ENCODE data around the gene SETD4. TPM values are rescaled to one million over a fixed set of nuclear protein-coding genes. Genes with fewer than 3 reads are reported as not detected.

Gene SETD4
- total RNA-seq, 2 donors from 2014 or later: 14.1 to 18.3 TPM

DNA sequence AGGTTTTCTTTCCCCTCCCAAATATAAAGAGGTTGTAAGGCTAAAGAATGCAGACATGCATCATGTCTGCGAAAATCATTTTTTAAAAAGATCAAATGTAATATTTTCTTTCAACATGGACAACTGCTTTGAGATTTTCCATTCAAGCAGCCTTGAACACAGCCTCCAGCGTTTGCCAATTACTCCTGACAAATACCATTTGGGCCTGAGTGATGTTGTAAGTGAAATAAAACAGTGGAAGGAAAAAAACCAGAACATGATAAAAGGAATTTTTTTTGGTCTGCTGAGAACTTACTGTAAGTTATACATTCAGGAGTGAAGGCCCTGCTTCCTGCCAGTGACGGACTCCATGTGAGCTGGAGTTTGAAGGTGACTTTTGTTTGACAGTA is 37.2 kb downstream of the SETD4 start:
- no peaks in the 10 kb centered on the region for H3K9me3 ChIP-seq
- TF ChIP-seq, protein P1, sequence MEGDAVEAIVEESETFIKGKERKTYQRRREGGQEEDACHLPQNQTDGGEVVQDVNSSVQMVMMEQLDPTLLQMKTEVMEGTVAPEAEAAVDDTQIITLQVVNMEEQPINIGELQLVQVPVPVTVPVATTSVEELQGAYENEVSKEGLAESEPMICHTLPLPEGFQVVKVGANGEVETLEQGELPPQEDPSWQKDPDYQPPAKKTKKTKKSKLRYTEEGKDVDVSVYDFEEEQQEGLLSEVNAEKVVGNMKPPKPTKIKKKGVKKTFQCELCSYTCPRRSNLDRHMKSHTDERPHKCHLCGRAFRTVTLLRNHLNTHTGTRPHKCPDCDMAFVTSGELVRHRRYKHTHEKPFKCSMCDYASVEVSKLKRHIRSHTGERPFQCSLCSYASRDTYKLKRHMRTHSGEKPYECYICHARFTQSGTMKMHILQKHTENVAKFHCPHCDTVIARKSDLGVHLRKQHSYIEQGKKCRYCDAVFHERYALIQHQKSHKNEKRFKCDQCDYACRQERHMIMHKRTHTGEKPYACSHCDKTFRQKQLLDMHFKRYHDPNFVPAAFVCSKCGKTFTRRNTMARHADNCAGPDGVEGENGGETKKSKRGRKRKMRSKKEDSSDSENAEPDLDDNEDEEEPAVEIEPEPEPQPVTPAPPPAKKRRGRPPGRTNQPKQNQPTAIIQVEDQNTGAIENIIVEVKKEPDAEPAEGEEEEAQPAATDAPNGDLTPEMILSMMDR (IDR thresholded peaks at IDR 0.05): no peak
- DNase-seq (ENCODE audit: low spot score): no peak

DNA sequence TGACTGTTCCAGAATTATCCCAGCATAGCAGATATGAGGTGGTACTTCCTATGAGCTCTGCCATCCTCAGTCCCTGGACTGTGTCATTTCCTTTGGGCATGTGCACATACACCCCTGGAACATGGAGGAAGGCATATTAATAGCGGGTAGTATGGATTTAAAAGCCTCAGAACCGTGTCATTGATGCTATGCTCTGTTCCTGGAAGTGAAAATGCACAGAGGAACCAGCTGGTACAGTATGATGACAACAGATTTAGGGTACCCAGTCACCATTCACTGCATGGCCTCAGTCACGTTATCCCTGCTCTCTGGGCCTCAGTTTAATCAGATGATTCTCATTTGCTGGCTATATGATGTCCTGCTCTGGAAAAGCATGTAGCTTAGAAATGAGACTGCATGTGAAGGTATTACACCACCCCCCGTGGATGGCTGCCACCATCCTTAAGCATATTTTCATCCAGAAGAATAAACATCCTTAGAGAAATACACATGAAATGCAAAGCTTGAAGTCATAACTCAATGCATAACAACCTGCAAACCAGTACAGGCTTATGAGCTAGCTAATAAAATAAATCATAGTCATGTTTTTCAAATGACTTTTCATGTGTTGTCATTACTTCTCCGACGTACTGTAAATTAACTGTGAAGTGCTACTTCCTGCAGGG is 37.8 kb downstream of the SETD4 start:
- ATAC-seq (ENCODE audit: insufficient number of reproducible peaks, low FRiP score, low read depth) (no peak), DNase-seq (ENCODE audit: low spot score) (no peak)
- H3K4me3 ChIP-seq: no peak overlapping the region
- no peaks in the 10 kb centered on the region for H3K9me3 ChIP-seq
- H3K27me3 ChIP-seq (replicated peaks; ENCODE audit: insufficient read depth): no peaks in the 10 kb centered on the region
- TF ChIP-seq, protein P1 (IDR thresholded peaks at IDR 0.05): no peak
- H3K36me3 ChIP-seq: no peaks in the 10 kb centered on the region
- no peak overlapping the region for H3K27ac ChIP-seq
- no peaks in the 10 kb centered on the region for H3K4me1 ChIP-seq (ENCODE audit: control insufficient read depth in 1 of 2, low read depth in 2 of 2)

More for the DNA sequence above, 37.2 kb downstream of the SETD4 start:
- ATAC-seq (ENCODE audit: insufficient number of reproducible peaks, low FRiP score, low read depth): no peak
- Histone ChIP-seq H3K27ac (no peak overlapping the region), H3K4me1 (ENCODE audit: control insufficient read depth in 1 of 2, low read depth in 2 of 2) (no peaks in the 10 kb centered on the region), H3K4me3 (no peak overlapping the region), H3K27me3 (replicated peaks; ENCODE audit: insufficient read depth) (no peaks in the 10 kb centered on the region), H3K36me3 (no peaks in the 10 kb centered on the region)

DNA sequence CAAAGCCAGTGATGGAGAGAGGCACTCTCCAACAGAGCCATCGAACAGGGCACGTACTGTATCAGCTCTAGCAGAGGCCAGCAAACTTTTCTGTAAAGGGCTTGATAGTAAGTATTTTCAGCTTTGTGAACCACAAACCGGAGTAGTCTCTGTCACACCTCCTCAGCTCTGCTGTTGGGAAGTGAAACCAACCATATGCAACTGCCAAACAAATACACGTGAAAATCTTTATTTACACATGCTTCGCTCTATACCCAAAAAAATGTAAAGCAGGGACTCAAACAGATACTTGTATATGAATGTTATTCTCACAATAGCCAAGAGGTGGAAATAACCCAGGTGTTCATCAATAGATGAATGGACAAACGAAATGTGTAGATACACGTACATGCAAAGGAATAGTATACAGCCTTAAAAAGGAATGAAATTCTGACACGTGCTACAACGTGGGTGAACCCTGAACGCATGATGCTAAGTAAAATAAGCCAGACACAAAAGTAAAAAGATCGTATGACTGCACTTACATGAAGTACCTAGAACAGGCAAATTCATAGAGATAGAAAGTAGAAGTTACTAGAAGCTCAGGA is 39.0 kb downstream of the SETD4 start:
- no peaks in the 10 kb centered on the region for H3K27me3 ChIP-seq (replicated peaks; ENCODE audit: insufficient read depth)
- TF ChIP-seq, protein P1 (IDR thresholded peaks at IDR 0.05): no peak
- H3K27ac ChIP-seq: no peak overlapping the region
- H3K4me3 ChIP-seq: no peak overlapping the region
- no peaks in the 10 kb centered on the region for H3K4me1 ChIP-seq (ENCODE audit: control insufficient read depth in 1 of 2, low read depth in 2 of 2)
- DNase-seq (ENCODE audit: low spot score) (no peak), ATAC-seq (ENCODE audit: insufficient number of reproducible peaks, low FRiP score, low read depth) (no peak)
- no peaks in the 10 kb centered on the region for H3K9me3 ChIP-seq
- H3K36me3 ChIP-seq: no peaks in the 10 kb centered on the region

DNA sequence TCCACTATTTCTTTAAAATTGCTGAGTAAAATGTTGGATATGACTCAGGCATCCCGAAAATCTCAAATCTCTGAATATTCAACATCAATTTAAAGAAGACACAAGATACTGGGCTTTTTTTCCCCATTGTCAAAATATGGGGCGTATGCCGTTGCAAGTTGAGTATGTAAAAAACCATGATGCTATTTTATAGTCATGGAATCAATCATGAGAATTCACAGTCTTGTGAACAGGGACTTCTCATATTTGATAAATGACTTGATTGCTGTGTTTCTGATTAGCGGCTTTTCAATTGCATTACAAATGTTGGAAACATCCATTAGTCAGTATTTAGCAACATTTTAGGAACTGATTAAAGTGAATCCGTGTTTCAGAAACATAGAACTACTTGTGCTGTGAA is 45.3 kb downstream of the SETD4 start:
- DNase-seq (ENCODE audit: low spot score) (no peak), ATAC-seq (ENCODE audit: insufficient number of reproducible peaks, low FRiP score, low read depth) (no peak)
- Histone ChIP-seq H3K36me3 (no peaks in the 10 kb centered on the region), H3K27ac (no peak overlapping the region), H3K4me1 (ENCODE audit: control insufficient read depth in 1 of 2, low read depth in 2 of 2) (no peaks in the 10 kb centered on the region), H3K4me3 (no peak overlapping the region), H3K9me3 (no peaks in the 10 kb centered on the region), H3K27me3 (replicated peaks; ENCODE audit: insufficient read depth) (no peaks in the 10 kb centered on the region)
- TF ChIP-seq, protein P1 (IDR thresholded peaks at IDR 0.05): no peak

DNA sequence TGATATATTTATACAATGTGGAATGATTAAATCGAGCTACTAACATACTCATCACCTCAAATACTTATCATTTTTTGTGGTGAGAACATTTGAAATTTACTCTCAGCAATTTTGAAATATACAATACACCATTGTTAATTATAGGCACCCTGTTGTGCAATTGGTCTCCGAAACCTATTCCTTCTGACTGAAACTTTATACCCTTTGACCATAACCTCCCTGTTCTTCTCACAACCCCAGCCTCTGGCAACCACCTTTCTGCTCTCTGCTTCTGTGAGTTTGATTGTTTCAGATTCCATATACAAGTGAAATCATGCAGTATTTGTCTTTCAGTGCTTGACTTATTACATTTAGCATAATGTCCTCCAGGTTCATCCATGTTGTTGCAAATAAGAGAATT is 49.5 kb downstream of the SETD4 start:
- no peak overlapping the region for H3K27ac ChIP-seq
- no peak for ATAC-seq (ENCODE audit: insufficient number of reproducible peaks, low FRiP score, low read depth)

More for the DNA sequence above, 49.5 kb downstream of the SETD4 start:
- Histone ChIP-seq H3K4me3 (no peak overlapping the region), H3K27me3 (replicated peaks; ENCODE audit: insufficient read depth) (no peaks in the 10 kb centered on the region), H3K36me3 (no peaks in the 10 kb centered on the region), H3K4me1 (ENCODE audit: control insufficient read depth in 1 of 2, low read depth in 2 of 2) (no peaks in the 10 kb centered on the region), H3K9me3 (no peaks in the 10 kb centered on the region)
- TF ChIP-seq, protein P1 (IDR thresholded peaks at IDR 0.05): no peak
- DNase-seq (ENCODE audit: low spot score): no peak
